NCI-H1436 treated with DMSO at 0.1 percent for 48 hours (cell line): ENCODE data around the gene MACROD1.

Source experiments
- DNase-seq: peaks from one replicate; lab custom pipeline; 2025; lab: John Stamatoyannopoulos, UW

The MACROD1 gene

GRCh38 chr11:64073542-64073941 is 92.4 kb downstream of the MACROD1 start:
- no peak for DNase-seq

GRCh38 chr11:64072871-64073270 is 93.0 kb downstream of the MACROD1 start:
- DNase-seq: no peak

- DNase-seq: no peak
These were observed 93.5 kb downstream of the MACROD1 start for GRCh38 chr11:64072403-64072802.

- DNase-seq: no peak
These were observed 94.1 kb downstream of the MACROD1 start for GRCh38 chr11:64071849-64072248.

- no peak for DNase-seq
These were observed 95.6 kb downstream of the MACROD1 start for GRCh38 chr11:64070314-64070681.

GRCh38 chr11:64069401-64070313 is 96.3 kb downstream of the MACROD1 start:
- no peak for DNase-seq

- DNase-seq: no peak
These were observed 97.1 kb downstream of the MACROD1 start for GRCh38 chr11:64068705-64069400.

- no peak for DNase-seq
These were observed 98.5 kb downstream of the MACROD1 start for GRCh38 chr11:64067230-64067993.

- DNase-seq: no peak
These were observed 100.2 kb downstream of the MACROD1 start for GRCh38 chr11:64065712-64066111.

- DNase-seq: no peak
These were observed 100.8 kb downstream of the MACROD1 start for GRCh38 chr11:64065141-64065465.

- no peak for DNase-seq
These were observed 101.4 kb downstream of the MACROD1 start for GRCh38 chr11:64064374-64065140.

GRCh38 chr11:64063777-64064176 is 102.1 kb downstream of the MACROD1 start:
- no peak for DNase-seq

- DNase-seq: no peak
These were observed 103.5 kb downstream of the MACROD1 start for GRCh38 chr11:64062185-64063039.

- DNase-seq: no peak
These were observed 105.0 kb downstream of the MACROD1 start for GRCh38 chr11:64060861-64061444.

- no peak for DNase-seq
These were observed 105.6 kb downstream of the MACROD1 start for GRCh38 chr11:64060263-64060860.

GRCh38 chr11:64059339-64060140 is 106.4 kb downstream of the MACROD1 start:
- no peak for DNase-seq

GRCh38 chr11:64058494-64058893 is 107.4 kb downstream of the MACROD1 start:
- DNase-seq: no peak

- DNase-seq: no peak
These were observed 108.0 kb downstream of the MACROD1 start for GRCh38 chr11:64057890-64058289.

GRCh38 chr11:64056861-64057260 is 109.1 kb downstream of the MACROD1 start:
- DNase-seq: no peak
